HG03103 (cell line): ENCODE data around the gene MALRD1.

Source experiments
- ATAC-seq: cut with Tn5 transposase; IDR thresholded peaks from one replicate; pipeline ENCODE4 v1.9.1; 2021; ENCODE audit warnings: low read depth; ENCODE audit not compliant: unreplicated experiment

The MALRD1 gene

GRCh38 chr10:19048489-19048888, at the start of gene MALRD1:
Gene MALRD1, plus strand, starts transcription at chr10:19048801. Its CDS starts 138 bp downstream, at chr10:19048939.
- ATAC-seq, result no peak

GRCh38 chr10:19003341-19003740, 45.3 kb upstream of the MALRD1 start:
- ATAC-seq, result no peak

GRCh38 chr10:19012111-19012510, 36.5 kb upstream of the MALRD1 start:
- no peak for ATAC-seq

GRCh38 chr10:19014034-19014433, 34.6 kb upstream of the MALRD1 start:
- no peak for ATAC-seq

- ATAC-seq, result no peak
These were observed 34.1 kb upstream of the MALRD1 start for GRCh38 chr10:19014498-19014897.

GRCh38 chr10:19017116-19017890, 31.3 kb upstream of the MALRD1 start:
- no peak for ATAC-seq

- no peak for ATAC-seq
These were observed 27.4 kb upstream of the MALRD1 start for GRCh38 chr10:19021162-19021561.

GRCh38 chr10:19024611-19025010, 24.0 kb upstream of the MALRD1 start:
- ATAC-seq, result no peak

- ATAC-seq, result no peak
These were observed 16.8 kb upstream of the MALRD1 start for GRCh38 chr10:19031763-19032162.

GRCh38 chr10:19033741-19034140, 14.9 kb upstream of the MALRD1 start:
- no peak for ATAC-seq

GRCh38 chr10:19041171-19041570, 7.4 kb upstream of the MALRD1 start:
- ATAC-seq, result no peak

- no peak for ATAC-seq
These were observed 5.2 kb upstream of the MALRD1 start for GRCh38 chr10:19043431-19043830.

GRCh38 chr10:19046679-19047078, 1.9 kb upstream of the MALRD1 start:
- ATAC-seq, result no peak

GRCh38 chr10:19048891-19049290, 290 bp downstream of the MALRD1 start:
- ATAC-seq, result no peak

- no peak for ATAC-seq
These were observed 966 bp downstream of the MALRD1 start for GRCh38 chr10:19049567-19049966.

GRCh38 chr10:19054289-19054835, 5.8 kb downstream of the MALRD1 start:
- no peak for ATAC-seq

- ATAC-seq, result no peak
These were observed 9.4 kb downstream of the MALRD1 start for GRCh38 chr10:19058046-19058445.

- ATAC-seq, result no peak
These were observed 15.4 kb downstream of the MALRD1 start for GRCh38 chr10:19063986-19064385.

GRCh38 chr10:19071946-19072345, 23.3 kb downstream of the MALRD1 start:
- ATAC-seq, result no peak

- no peak for ATAC-seq
These were observed 28.7 kb downstream of the MALRD1 start for GRCh38 chr10:19077276-19077675.

- ATAC-seq, result no peak
These were observed 48.0 kb downstream of the MALRD1 start for GRCh38 chr10:19096501-19097073.

GRCh38 chr10:19097151-19097550, 48.5 kb downstream of the MALRD1 start:
- no peak for ATAC-seq
